ENCODE measurements around the gene PLD4. TPM values are rescaled to one million over a fixed set of nuclear protein-coding genes. Genes with fewer than 3 reads are reported as not detected.

PLD4 gene
- total and polyA plus RNA-seq, 2 experiments from 2014 or later: not detected

- ATAC-seq (no peak), DNase-seq (ENCODE audit: low spot score) (no peak)
- Histone ChIP-seq H3K27me3 (ENCODE audit: insufficient read depth) (no peaks in the 10 kb centered on the region), H3K27ac (ENCODE audit: low read depth) (no peak overlapping the region), H3F3A (replicated peaks; ENCODE audit: low read depth) (no peaks in the 10 kb centered on the region), H3K4me3 (no peak overlapping the region), H3K79me2 (replicated peaks; ENCODE audit: insufficient read depth) (peaks cover 2% of the 10 kb centered on the region; the same call in 1 of the 2 replicates), H3K36me3 (ENCODE audit: insufficient read depth) (no peaks in the 10 kb centered on the region), H3K9me2 (ENCODE audit: insufficient read depth) (no peaks in the 10 kb centered on the region), H4K20me1 (replicated peaks; ENCODE audit: insufficient read depth) (no peaks in the 10 kb centered on the region; the same call in 1 of the 2 replicates), H3K4me1 (ENCODE audit: insufficient read depth) (no peaks in the 10 kb centered on the region), H3K4me2 (no peak overlapping the region), H2AFZ (no peak overlapping the region)
- peaks cover 8% of the 10 kb centered on the region; the same call in 1 of the 3 replicates for H3K36me3 Mint-ChIP-seq (ENCODE audit: low read depth)
- no peak overlapping the region for H3K27ac Mint-ChIP-seq
- no peak overlapping the region for H3K4me3 Mint-ChIP-seq
- TF ChIP-seq EZH2phosphoT487 (IDR thresholded peaks at IDR 0.05; ENCODE audit: unreplicated experiment) (no peak), ZNF331 (CRISPR knock-in tag; IDR thresholded peaks at IDR 0.05; ENCODE audit: low read depth) (no peak), STAT1 (IDR thresholded peaks at IDR 0.05; ENCODE audit: unreplicated experiment) (no peak), JUNB (IDR thresholded peaks at IDR 0.05; ENCODE audit: unreplicated experiment) (no peak), ZNF462 (CRISPR knock-in tag; IDR thresholded peaks at IDR 0.05) (no peak)
- H3K9me3 Mint-ChIP-seq: no peaks in the 10 kb centered on the region
- peaks cover 8% of the 10 kb centered on the region; the same call in 1 of the 3 replicates for H3K4me1 Mint-ChIP-seq
- peaks cover 3% of the 10 kb centered on the region for H3K27me3 Mint-ChIP-seq (ENCODE audit: insufficient read depth, low read depth, poor library complexity)
These were observed 46.1 kb upstream of the PLD4 start for GRCh38 chr14:104878582-104878981.
